ENCODE data around the gene TBC1D7. TPM values are rescaled to one million over a fixed set of nuclear protein-coding genes. Genes with fewer than 3 reads are reported as not detected.
A peak's percentile ranks its signal among the peaks of the same experiment; 100 is the strongest.

Gene TBC1D7
- total RNA-seq, 2 experiments from 2014 or later, result 19.0 to 23.5 TPM

GRCh38 chr6:13351271-13351670 lies 22.9 kb upstream of the TBC1D7 start:
- Mint-ChIP-seq H3K27ac (no peak overlapping the region), H3K4me1 (peaks cover 27% of the 10 kb centered on the region), H3K9me3 (peaks cover 1% of the 10 kb centered on the region), H3K4me3 (no peak overlapping the region), H3K27me3 (no peaks in the 10 kb centered on the region), H3K36me3 (peaks cover 2% of the 10 kb centered on the region)
- ATAC-seq (ENCODE audit: low read depth) (no peak), DNase-seq (no peak)
- POLR2A ChIA-PET, result no interaction called here

DNA sequence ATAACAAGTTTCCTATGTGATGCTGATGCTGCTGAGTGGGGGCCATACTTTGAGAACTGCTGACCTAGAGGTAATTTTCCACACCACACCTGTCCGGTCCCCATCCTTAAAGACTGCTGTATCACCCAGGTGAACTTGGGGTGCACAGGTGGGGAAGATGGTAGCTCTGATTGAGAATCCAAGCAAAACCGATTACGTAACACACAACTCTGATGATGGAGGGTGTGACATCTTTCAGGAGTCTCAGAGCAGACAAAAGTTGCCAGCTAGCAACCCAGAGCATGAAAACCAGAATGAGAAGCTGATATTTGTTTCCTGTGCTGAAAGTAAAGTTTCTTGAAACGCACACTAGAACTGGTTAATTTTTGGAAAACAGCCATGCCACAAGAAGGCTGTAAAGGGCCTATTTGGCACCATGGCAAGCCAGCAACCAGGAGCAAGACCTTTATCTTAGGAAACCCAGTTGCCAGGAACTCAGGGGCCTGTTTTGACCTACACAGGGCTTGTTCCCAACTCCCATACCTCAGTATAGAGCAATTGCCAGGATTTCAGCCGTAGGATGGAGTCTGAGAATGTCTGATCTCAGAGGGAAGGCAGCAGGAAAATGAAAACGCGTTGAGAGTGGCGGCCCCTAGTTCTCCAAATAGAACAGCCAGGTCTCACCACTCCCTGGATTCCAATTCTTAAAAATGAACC lies 21.6 kb upstream of the TBC1D7 start:
- Mint-ChIP-seq H3K36me3 (peaks cover 2% of the 10 kb centered on the region), H3K27me3 (no peaks in the 10 kb centered on the region), H3K27ac (no peak overlapping the region), H3K4me1 (peaks cover 15% of the 10 kb centered on the region), H3K9me3 (peaks cover 1% of the 10 kb centered on the region), H3K4me3 (no peak overlapping the region)
- ATAC-seq (ENCODE audit: low read depth) (no peak), DNase-seq (no peak)
- POLR2A ChIA-PET, result no interaction called here

GRCh38 chr6:13348334-13349113 lies 20.2 kb upstream of the TBC1D7 start:
- DNase-seq (no peak), ATAC-seq (ENCODE audit: low read depth) (no peak)
- POLR2A ChIA-PET, result interaction anchor here (0.7 kb wide), 1 partner anchor 106 kb away, joined by 3 read pairs; no protein-coding TSS in a partner anchor
- Mint-ChIP-seq H3K9me3 (peaks cover 1% of the 10 kb centered on the region), H3K36me3 (peaks cover 2% of the 10 kb centered on the region), H3K27ac (no peak overlapping the region), H3K4me3 (no peak overlapping the region), H3K27me3 (no peaks in the 10 kb centered on the region), H3K4me1 (peaks cover 2% of the 10 kb centered on the region)

DNA sequence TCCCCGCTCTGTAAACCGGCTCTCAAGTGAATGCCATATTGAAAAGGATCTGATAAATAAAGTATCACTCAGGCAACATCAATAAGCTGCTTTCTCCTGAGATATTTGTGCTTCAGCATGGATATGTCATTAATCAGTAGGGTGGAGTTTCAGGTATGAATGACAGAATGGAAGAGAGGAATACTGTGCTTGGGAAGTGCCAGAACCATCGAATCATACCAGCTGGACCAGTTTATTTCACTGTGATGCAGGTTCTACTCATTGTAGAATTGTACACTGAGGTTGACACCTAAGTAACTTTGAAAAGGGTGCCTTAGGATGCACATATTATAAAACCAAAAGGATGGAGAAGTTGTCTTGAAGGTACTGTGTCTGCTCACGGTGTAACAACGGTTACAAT lies 17.9 kb upstream of the TBC1D7 start:
- Mint-ChIP-seq H3K27ac (no peak overlapping the region), H3K9me3 (peaks cover 3% of the 10 kb centered on the region)

DNA sequence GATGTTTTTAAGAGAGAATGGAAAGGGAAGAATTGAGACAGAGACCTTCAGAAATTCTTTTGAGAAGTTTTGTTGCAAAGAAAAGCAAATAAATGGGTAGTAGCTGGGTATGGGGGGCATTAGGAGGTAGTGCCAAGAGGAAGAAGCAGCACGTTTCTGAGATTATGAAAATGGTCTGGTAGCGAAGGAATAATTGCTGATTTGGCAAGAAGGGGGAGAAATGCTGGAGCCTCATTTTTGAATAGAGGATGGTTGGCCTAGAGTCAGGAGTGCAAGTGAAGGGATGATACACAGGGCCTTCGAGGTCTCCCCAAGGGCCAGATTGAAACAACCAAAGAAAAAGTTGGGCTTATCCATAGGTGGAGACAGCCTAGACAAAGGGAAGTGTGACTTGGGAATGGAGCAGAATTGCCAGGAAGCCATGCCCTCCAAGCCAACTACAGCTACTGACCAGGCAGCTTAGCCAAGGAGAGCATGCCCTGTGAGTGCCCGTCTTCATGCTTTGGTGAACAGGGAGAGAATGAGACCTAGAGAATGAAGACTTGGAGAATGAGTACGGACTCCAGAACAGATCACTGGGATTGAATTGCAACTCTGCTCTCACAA lies 14.2 kb upstream of the TBC1D7 start:
- no peak overlapping the region for H3K27ac Mint-ChIP-seq
- ATAC-seq (ENCODE audit: low read depth) (no peak), DNase-seq (no peak)
- H3K36me3 Mint-ChIP-seq, result peaks cover 7% of the 10 kb centered on the region
- H3K4me3 Mint-ChIP-seq, result no peak overlapping the region
- H3K9me3 Mint-ChIP-seq, result peaks cover 3% of the 10 kb centered on the region
- no peaks in the 10 kb centered on the region for H3K27me3 Mint-ChIP-seq
- POLR2A ChIA-PET, result interaction anchor here (0.7 to 1.1 kb wide), 3 partner anchors 14 to 232 kb away, joined by 3 read pairs; partner anchors contain the start of gene SIRT5
- H3K4me1 Mint-ChIP-seq, result peaks cover 20% of the 10 kb centered on the region

More for the DNA sequence above, 17.9 kb upstream of the TBC1D7 start:
- Mint-ChIP-seq H3K27me3 (no peaks in the 10 kb centered on the region), H3K4me1 (no peaks in the 10 kb centered on the region), H3K36me3 (peaks cover 4% of the 10 kb centered on the region), H3K4me3 (no peak overlapping the region)
- ATAC-seq (ENCODE audit: low read depth), result no peak
- POLR2A ChIA-PET, result no interaction called here
- no peak for DNase-seq

DNA sequence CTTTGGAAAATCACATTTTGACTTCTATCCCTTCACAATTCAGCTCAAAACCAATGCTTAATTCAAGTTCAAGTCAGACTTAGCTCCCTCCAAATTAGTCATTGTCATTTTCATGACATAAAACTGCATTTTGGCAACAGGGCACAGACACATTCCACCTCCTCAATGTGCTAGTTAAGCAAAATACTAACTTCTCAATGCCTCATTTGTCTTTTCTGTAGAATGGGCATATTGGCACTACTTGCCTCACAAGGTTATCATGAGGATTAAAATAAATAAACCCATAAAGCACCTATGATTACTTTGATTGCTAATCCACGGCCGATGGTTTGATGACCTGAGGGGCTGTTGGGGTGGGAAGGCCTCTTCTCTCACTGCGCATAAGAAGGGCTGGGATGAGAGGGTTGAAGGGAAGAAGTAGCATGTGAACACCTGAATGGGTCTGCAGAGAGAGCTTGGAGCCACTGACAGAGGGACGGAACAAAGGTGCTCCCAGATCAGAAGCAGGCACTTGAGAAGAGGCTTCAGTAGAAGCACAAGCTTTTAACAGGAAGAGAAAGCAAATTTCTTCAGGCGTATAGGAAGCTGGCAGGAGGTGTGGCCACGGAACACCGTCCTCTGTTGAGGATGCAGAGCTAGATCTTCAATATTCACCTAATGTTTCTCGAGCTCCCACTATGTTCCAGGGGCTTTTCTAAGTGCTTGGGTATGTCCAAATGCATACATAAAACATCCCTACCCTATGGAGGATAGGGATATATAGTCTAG lies 11.7 kb upstream of the TBC1D7 start:
- no peak for ATAC-seq (ENCODE audit: low read depth)
- DNase-seq, result no peak
- Mint-ChIP-seq H3K4me3 (peak overlapping the region; percentile 1), H3K9me3 (peaks cover 3% of the 10 kb centered on the region), H3K4me1 (peaks cover 27% of the 10 kb centered on the region), H3K36me3 (peaks cover 7% of the 10 kb centered on the region), H3K27ac (no peak overlapping the region), H3K27me3 (peaks cover 1% of the 10 kb centered on the region)
- POLR2A ChIA-PET, result no interaction called here

DNA sequence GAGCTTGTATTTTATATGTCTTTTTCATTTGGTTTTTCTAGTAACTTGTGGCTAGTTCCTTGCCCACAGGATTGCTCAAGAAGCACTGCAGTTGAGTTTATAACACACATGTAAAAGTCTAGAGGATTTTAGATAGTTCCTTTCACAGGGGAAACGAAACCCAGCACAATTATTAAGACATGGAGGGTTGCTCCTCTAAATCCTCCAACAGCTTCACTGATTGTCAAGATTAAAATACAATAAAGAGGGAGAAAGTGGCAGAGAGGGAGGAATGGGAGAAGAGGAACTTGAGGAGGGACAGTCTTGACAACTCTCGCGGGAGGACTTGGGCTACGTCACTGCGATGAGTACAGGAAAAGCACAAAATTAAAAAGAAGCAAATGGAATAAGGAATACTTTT lies 9.7 kb upstream of the TBC1D7 start:
- ATAC-seq (ENCODE audit: low read depth) (peak; percentile 19), DNase-seq (no peak)
- peaks cover 4% of the 10 kb centered on the region for H3K36me3 Mint-ChIP-seq
- H3K9me3 Mint-ChIP-seq, result peaks cover 3% of the 10 kb centered on the region
- H3K27me3 Mint-ChIP-seq, result peaks cover 6% of the 10 kb centered on the region
- no peak overlapping the region for H3K4me3 Mint-ChIP-seq
- H3K4me1 Mint-ChIP-seq, result peaks cover 29% of the 10 kb centered on the region
- POLR2A ChIA-PET, result interaction anchor here (0.7 to 2.9 kb wide), 6 partner anchors 10 to 237 kb away, joined by 3 to 16 read pairs (median 6); partner anchors contain the start of genes SIRT5 and TBC1D7
- peak overlapping the region; percentile 65 for H3K27ac Mint-ChIP-seq

GRCh38 chr6:13336553-13336952 lies 8.2 kb upstream of the TBC1D7 start:
- Mint-ChIP-seq H3K4me3 (no peak overlapping the region), H3K27me3 (peaks cover 6% of the 10 kb centered on the region), H3K27ac (peak overlapping the region; percentile 3), H3K36me3 (peaks cover 2% of the 10 kb centered on the region), H3K4me1 (peaks cover 29% of the 10 kb centered on the region), H3K9me3 (no peaks in the 10 kb centered on the region)
- DNase-seq (peak; percentile 81), ATAC-seq (ENCODE audit: low read depth) (peak; percentile 63)
- POLR2A ChIA-PET, result interaction anchor here (0.6 to 1.4 kb wide), 2 partner anchors 238 to 247 kb away, joined by 5 to 10 read pairs; partner anchors contain the start of gene SIRT5

- peaks cover 23% of the 10 kb centered on the region for H3K4me1 Mint-ChIP-seq
- no peaks in the 10 kb centered on the region for H3K9me3 Mint-ChIP-seq
- H3K36me3 Mint-ChIP-seq, result peaks cover 2% of the 10 kb centered on the region
- no peak for DNase-seq
- H3K4me3 Mint-ChIP-seq, result no peak overlapping the region
- H3K27me3 Mint-ChIP-seq, result peaks cover 6% of the 10 kb centered on the region
- no peak for ATAC-seq (ENCODE audit: low read depth)
- POLR2A ChIA-PET, result interaction anchor here (1.1 to 1.8 kb wide), 2 partner anchors 22 to 240 kb away, joined by 8 to 9 read pairs; no protein-coding TSS in a partner anchor
- H3K27ac Mint-ChIP-seq, result no peak overlapping the region
Observed at GRCh38 chr6:13334953-13335352, 6.6 kb upstream of the TBC1D7 start.

- peaks cover 21% of the 10 kb centered on the region for H3K4me1 Mint-ChIP-seq
- no peak for ATAC-seq (ENCODE audit: low read depth)
- no peak for DNase-seq
- H3K27ac Mint-ChIP-seq, result no peak overlapping the region
- POLR2A ChIA-PET, result interaction anchor here (1.1 kb wide), 1 partner anchor 283 kb away, joined by 3 read pairs; the partner anchor contains the start of gene NOL7
- no peaks in the 10 kb centered on the region for H3K9me3 Mint-ChIP-seq
- H3K36me3 Mint-ChIP-seq, result no peaks in the 10 kb centered on the region
- H3K4me3 Mint-ChIP-seq, result no peak overlapping the region
- peaks cover 6% of the 10 kb centered on the region for H3K27me3 Mint-ChIP-seq
Observed at GRCh38 chr6:13332349-13332706, 4.0 kb upstream of the TBC1D7 start.

- Mint-ChIP-seq H3K36me3 (no peaks in the 10 kb centered on the region), H3K4me1 (peaks cover 24% of the 10 kb centered on the region), H3K9me3 (no peaks in the 10 kb centered on the region), H3K27ac (no peak overlapping the region), H3K27me3 (peaks cover 6% of the 10 kb centered on the region), H3K4me3 (no peak overlapping the region)
- POLR2A ChIA-PET, result interaction anchor here (1.1 to 1.4 kb wide), 2 partner anchors 243 to 283 kb away, joined by 3 to 4 read pairs; partner anchors contain the start of genes NOL7 and SIRT5
- no peak for ATAC-seq (ENCODE audit: low read depth)
- DNase-seq, result no peak
Observed at GRCh38 chr6:13331516-13332348, 3.4 kb upstream of the TBC1D7 start.

DNA sequence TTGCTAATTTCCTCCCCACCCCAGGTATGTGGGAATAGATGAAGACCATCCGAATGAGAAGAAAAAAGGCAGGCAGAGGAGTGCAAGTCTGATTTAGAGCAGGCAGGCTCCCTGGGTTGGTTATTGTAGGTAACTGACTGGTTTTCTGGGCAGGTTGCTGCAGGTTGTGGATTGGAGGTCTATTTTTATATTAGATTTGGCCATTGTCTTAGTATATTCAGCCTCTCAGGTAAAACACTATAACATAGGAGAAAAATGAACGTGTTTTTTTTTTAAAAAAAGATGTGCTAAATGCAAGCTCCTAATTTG lies 492 bp upstream of the TBC1D7 start:
- Mint-ChIP-seq H3K36me3 (peaks cover 4% of the 10 kb centered on the region), H3K27ac (peak overlapping the region; percentile 91), H3K27me3 (peaks cover 3% of the 10 kb centered on the region), H3K9me3 (no peaks in the 10 kb centered on the region), H3K4me1 (peaks cover 20% of the 10 kb centered on the region), H3K4me3 (peak overlapping the region; percentile 93)
- ATAC-seq (ENCODE audit: low read depth) (no peak), DNase-seq (no peak)
- POLR2A ChIA-PET, result interaction anchor here (0.6 to 2.8 kb wide), 26 partner anchors 9 to 1613 kb away, joined by 3 to 36 read pairs (median 4); partner anchors contain the start of genes GFOD1, MCUR1, NOL7 and SIRT5
